GM12878 (cell line): Measurements from ENCODE around the gene ZSCAN20. TPM values are rescaled to one million over a fixed set of nuclear protein-coding genes. Genes with fewer than 3 reads are reported as not detected.

ENCODE experiments used
- ATAC-seq: fragments of 200-7000 bp; cut with Tn5 transposase; 3 replicates; pipeline ENCODE4 v1.9.1; 2020; ENCODE audit warnings: mild to moderate bottlenecking, moderate library complexity
- BruUV-seq: library from RNA; stranded (reverse); fragments of 400-500 nt; replicated peaks from 2 replicates; lab custom pipeline; 2021; lab: Mats Ljungman, UMichigan
- CTCF ChIA-PET: fragments of 300-600 bp; sonication (Branson Sonifier 250); formaldehyde crosslinking; extraction: SDS; loops from one replicate; lab custom pipeline; 2021; ENCODE audit warnings: inconsistent platforms; lab: Yijun Ruan, JAX
- POLR2A ChIA-PET: fragments of 350-600 bp; formaldehyde crosslinking; extraction: SDS; loops from one replicate; lab custom pipeline; 2021; ENCODE audit warnings: inconsistent platforms; lab: Charles Lee
- RAD21 ChIA-PET: fragments of 300-600 bp; sonication (Branson Sonifier 250); formaldehyde crosslinking; loops from one replicate; lab custom pipeline; 2023; ENCODE audit warnings: antibody characterized with exemption; ENCODE audit not compliant: unreplicated experiment; lab: Charles Lee
- SMC1A ChIA-PET: fragments of 300-600 bp; sonication (Branson Sonifier 250); formaldehyde crosslinking; loops from one replicate; lab custom pipeline; 2023; ENCODE audit not compliant: unreplicated experiment, uncharacterized antibody; lab: Charles Lee
- DNase-seq: peaks from one replicate; pipeline ENCODE4 v3.0.0-alpha.2; 2011; ENCODE audit warnings: low read depth, low spot score
- FAIRE-seq: peaks from 3 replicates; lab custom pipeline; 2011; peaks lifted over from hg19 to GRCh38; lab: Jason Lieb, UNC
- H2AFZ ChIP-seq: 2 replicates; pipeline ENCODE4 v1.6.0; 2011; ENCODE audit warnings: low read depth, low read length, control low read depth; ENCODE audit not compliant: control insufficient read depth
- H3K27ac ChIP-seq: 2 replicates; pipeline ENCODE4 v1.5.1; 2011; ENCODE audit warnings: control low read depth; ENCODE audit not compliant: control insufficient read depth, insufficient read depth
- H3K27me3 ChIP-seq, 2 experiments: replicated peaks in 1 of 2; 2 replicates each; pipeline versions ENCODE4 v1.6.0 to v1.6.1; 2011; ENCODE audit warnings: low read length in 1 of 2; ENCODE audit not compliant: control insufficient read depth in 2 of 2, insufficient read depth in 2 of 2
- H3K36me3 ChIP-seq, 2 experiments: 2 replicates each; pipeline ENCODE4 v1.5.1; 2011; ENCODE audit warnings: low read length in 1 of 2; ENCODE audit not compliant: control insufficient read depth in 2 of 2, insufficient read depth in 2 of 2
- H3K4me1 ChIP-seq: 2 replicates; pipeline ENCODE4 v1.6.1; 2011; ENCODE audit warnings: mild to moderate bottlenecking, low read length, moderate library complexity, mixed read lengths; ENCODE audit not compliant: control insufficient read depth, insufficient read depth
- H3K4me2 ChIP-seq: 2 replicates; pipeline ENCODE4 v1.6.0; 2011; ENCODE audit warnings: control low read depth; ENCODE audit not compliant: control insufficient read depth, insufficient read depth
- H3K4me3 ChIP-seq: fragments of 200-600 bp; sonication (generic); 2 replicates; pipeline ENCODE4 v1.5.1; 2016
- H3K79me2 ChIP-seq: 2 replicates; pipeline ENCODE4 v1.6.0; 2011; ENCODE audit warnings: low read length; ENCODE audit not compliant: control insufficient read depth, insufficient read depth
- H3K9ac ChIP-seq: 2 replicates; pipeline ENCODE4 v1.8.0; 2011; ENCODE audit warnings: low read length, control low read depth, mixed read lengths; ENCODE audit not compliant: control insufficient read depth, insufficient read depth
- H3K9me3 ChIP-seq: replicated peaks from 3 replicates; pipeline ENCODE4 v1.5.1; 2011; ENCODE audit warnings: mild to moderate bottlenecking, low read length; ENCODE audit not compliant: control insufficient read depth, insufficient read depth
- H4K20me1 ChIP-seq: 2 replicates; pipeline ENCODE4 v1.6.0; 2011; ENCODE audit not compliant: control insufficient read depth, insufficient read depth
- ATF3 ChIP-seq: IDR thresholded peaks from 2 replicates; pipeline ENCODE4 v1.6.1; 2011; ENCODE audit warnings: low read depth, mild to moderate bottlenecking, low read length, moderate library complexity, borderline replicate concordance; ENCODE audit errors: extremely low read depth
- BACH1 ChIP-seq: fragments of 450-650 bp; IDR thresholded peaks from 2 replicates; pipeline ENCODE4 v1.6.1; 2017; ENCODE audit warnings: mild to moderate bottlenecking, borderline replicate concordance
- ELK1 ChIP-seq: IDR thresholded peaks from 2 replicates; pipeline ENCODE4 v1.6.1; 2012; ENCODE audit warnings: low read depth, low read length, improper control_type of control experiment
- ESRRA ChIP-seq: IDR thresholded peaks from 2 replicates; pipeline ENCODE4 v1.6.1; 2012; ENCODE audit warnings: mild to moderate bottlenecking, low read length, improper control_type of control experiment
- GATAD2B ChIP-seq: fragments of 450-650 bp; conservative IDR thresholded peaks from 2 replicates; pipeline ENCODE4 v1.6.1; 2017; ENCODE audit warnings: low read depth, mild to moderate bottlenecking, moderate library complexity
- JUND ChIP-seq: IDR thresholded peaks from 2 replicates; pipeline ENCODE4 v1.6.1; 2012; ENCODE audit warnings: low read depth, mild to moderate bottlenecking, low read length, improper control_type of control experiment, moderate library complexity
- MEF2A ChIP-seq: IDR thresholded peaks from 2 replicates; pipeline ENCODE4 v1.6.1; 2011; ENCODE audit warnings: low read depth, mild to moderate bottlenecking, low read length, moderate library complexity; ENCODE audit not compliant: insufficient read depth
- NFYA ChIP-seq: IDR thresholded peaks from 2 replicates; pipeline ENCODE4 v1.6.1; 2011; ENCODE audit warnings: low read depth, mild to moderate bottlenecking, low read length, improper control_type of control experiment, borderline replicate concordance
- NR2C2 ChIP-seq: IDR thresholded peaks from 2 replicates; pipeline ENCODE4 v1.6.1; 2011; ENCODE audit warnings: borderline replicate concordance, low read depth; ENCODE audit not compliant: control insufficient read depth, insufficient read length
- RELA ChIP-seq: fragments of 450-650 bp; IDR thresholded peaks from 2 replicates; pipeline ENCODE4 v1.8.0; 2014; ENCODE audit warnings: borderline replicate concordance; ENCODE audit not compliant: partially characterized antibody
- RFX5 ChIP-seq: IDR thresholded peaks from 2 replicates; pipeline ENCODE4 v1.6.1; 2011; ENCODE audit warnings: low read depth, low read length, improper control_type of control experiment
- RUNX3 ChIP-seq: IDR thresholded peaks from 2 replicates; pipeline ENCODE4 v1.6.1; 2012; ENCODE audit warnings: low read length, inconsistent platforms
- SMC3 ChIP-seq: IDR thresholded peaks from 2 replicates; pipeline ENCODE4 v1.6.1; 2011; ENCODE audit warnings: low read length, improper control_type of control experiment, borderline replicate concordance
- SREBF2 ChIP-seq: IDR thresholded peaks from 2 replicates; pipeline ENCODE4 v1.6.1; 2012; ENCODE audit warnings: mild to moderate bottlenecking, low read length
- STAT1 ChIP-seq: fragments of 450-650 bp; conservative IDR thresholded peaks from 2 replicates; pipeline ENCODE4 v1.6.1; 2014; ENCODE audit warnings: antibody characterized with exemption, mild to moderate bottlenecking
- TCF3 ChIP-seq: IDR thresholded peaks from 2 replicates; pipeline ENCODE4 v1.6.1; 2012; ENCODE audit warnings: low read depth, mild to moderate bottlenecking, low read length, borderline replicate concordance; ENCODE audit not compliant: insufficient read depth
- in situ Hi-C: fragments of 300-500 bp; cut with MboI; formaldehyde crosslinking; loops from 9 replicates; pipeline ENCODE4 v1.14.3; 2018; ENCODE audit warnings: mixed read lengths
- intact Hi-C: fragments of 100-400 bp; cut with micrococcal nuclease; formaldehyde crosslinking; loops from one replicate; pipeline ENCODE4 v1.14.2; 2022; ENCODE audit not compliant: unreplicated experiment
- polyA plus RNA-seq, 11 experiments: library from polyadenylated mRNA; depleted of rRNA in 4 of 11; unstranded in 6 of 11; stranded (reverse) in 5 of 11; fragments of >200 nt; fragmentation: Nextera tagmentation in 4 of 11; fragmentation: Illumina TruSeq in 1 of 11; extraction: Ambion mirVana in 4 of 11; extraction: Trizol in 1 of 11; gene quantifications; 1 replicate in 1 of 11; 2 replicates in 10 of 11; pipeline versions ENCODE4 v1.2.1 to v1.2.3, GENCODE V29; 2011 to 2016; ENCODE audit warnings: inconsistent platforms in 2 of 11, missing spikeins in 2 of 11, low read depth in 1 of 11
- total RNA-seq, 4 experiments: library from RNA; depleted of rRNA in 3 of 4; stranded (reverse); fragments of >200 nt in 3 of 4; fragmentation: Illumina TruSeq in 1 of 4; extraction: Trizol in 1 of 4; gene quantifications; 2 replicates each; pipeline versions ENCODE4 v1.2.1 to v1.2.3, GENCODE V29; 2013 to 2021
- TF ChIP-seq, protein P1 (sequence below): fragments of 450-650 bp; IDR thresholded peaks from 2 replicates; pipeline ENCODE4 v1.6.1; 2018; ENCODE audit warnings: borderline replicate concordance, mild to moderate bottlenecking; ENCODE audit not compliant: partially characterized antibody
- TF ChIP-seq, protein P2 (sequence below): IDR thresholded peaks from 2 replicates; pipeline ENCODE4 v1.6.1; 2011; ENCODE audit warnings: mild to moderate bottlenecking, low read depth, low read length, moderate library complexity; ENCODE audit not compliant: insufficient replicate concordance
- TF ChIP-seq, protein P3 (sequence below): IDR thresholded peaks from 2 replicates; pipeline ENCODE4 v1.6.1; 2011; ENCODE audit warnings: borderline replicate concordance, low read depth, mild to moderate bottlenecking, moderate library complexity, mixed read lengths, low read length; ENCODE audit not compliant: insufficient read depth; ENCODE audit errors: extremely low read length

The ZSCAN20 gene
- total and polyA plus RNA-seq, 10 of the 15 experiments (the other 5 are each of a cell fraction or from before 2014, with no cell fraction given): 0.35 to 5.1 (median 2.4) TPM

DNA sequence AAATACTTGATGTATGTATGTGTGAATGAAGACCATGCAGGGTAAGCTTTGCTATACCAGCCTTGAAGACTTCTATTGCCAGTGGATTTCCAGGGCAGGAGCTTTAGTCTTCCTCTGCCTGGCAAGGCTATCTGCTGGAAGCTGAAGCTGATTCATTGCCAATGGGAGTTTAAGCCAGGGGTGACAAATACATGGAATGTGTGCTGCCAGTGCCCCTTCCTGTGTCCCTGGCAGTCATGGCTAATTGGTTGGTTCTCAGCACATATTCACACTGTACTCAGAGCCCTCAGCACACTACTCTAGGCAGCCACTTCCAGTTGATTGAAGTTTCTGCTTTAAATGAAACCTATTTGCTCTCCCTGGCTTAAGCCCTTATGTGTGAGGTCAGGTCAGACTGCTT is 1.5 kb downstream of the ZSCAN20 start:
- SMC1A ChIA-PET: interaction anchor here (1.7 to 8.4 kb wide), 3 partner anchors 10 to 178 kb away, joined by 5 to 149 read pairs (median 6); no protein-coding TSS in a partner anchor
- BruUV-seq: no TSS peak
- ATAC-seq (no peak), DNase-seq (no peak), FAIRE-seq (no peak)
- intact Hi-C loops: loop anchor here (5.0 kb wide), 1 partner anchor 138 kb away; no protein-coding TSS in a partner anchor
- no peak overlapping the region for H2AFZ ChIP-seq
- no peaks in the 10 kb centered on the region for H3K9me3 ChIP-seq
- H3K27ac ChIP-seq: no peak overlapping the region
- CTCF ChIA-PET: interaction anchor here (0.7 to 9.8 kb wide), 4 partner anchors 10 to 178 kb away, joined by 3 to 239 read pairs (median 42); no protein-coding TSS in a partner anchor
- in situ Hi-C loops: no loop called here
- H3K4me3 ChIP-seq: 0 out of 2 replicates have a peak overlapping the region, but pooled peaks have one; percentile 74
- POLR2A ChIA-PET: no interaction called here
- H4K20me1 ChIP-seq: no peaks in the 10 kb centered on the region
- H3K4me1 ChIP-seq: peaks cover 7% of the 10 kb centered on the region
- RAD21 ChIA-PET: interaction anchor here (1.1 kb wide), 1 partner anchor 13 kb away, joined by 4 read pairs; no protein-coding TSS in a partner anchor
- no peak overlapping the region for H3K9ac ChIP-seq
- H3K27me3 ChIP-seq: no peaks in the 10 kb centered on the region
- 0 out of 4 replicates have a peak, but pooled peaks cover 0 to under 1% of the 10 kb centered on the region in 2 experiments for H3K36me3 ChIP-seq
- H3K4me2 ChIP-seq: 0 out of 2 replicates have a peak overlapping the region, but pooled peaks have one; percentile 20
- peaks cover 8% of the 10 kb centered on the region for H3K79me2 ChIP-seq
- TF ChIP-seq JUND: no peak
- TF ChIP-seq MEF2A: no peak
- no peak for TF ChIP-seq RFX5
- TF ChIP-seq RELA: no peak
- TF ChIP-seq RUNX3: no peak
- TF ChIP-seq SREBF2: no peak
- no peak for TF ChIP-seq SMC3
- no peak for TF ChIP-seq BACH1
- TF ChIP-seq NR2C2: no peak
- TF ChIP-seq ESRRA: no peak
- TF ChIP-seq TCF3: no peak
- TF ChIP-seq, protein P1, sequence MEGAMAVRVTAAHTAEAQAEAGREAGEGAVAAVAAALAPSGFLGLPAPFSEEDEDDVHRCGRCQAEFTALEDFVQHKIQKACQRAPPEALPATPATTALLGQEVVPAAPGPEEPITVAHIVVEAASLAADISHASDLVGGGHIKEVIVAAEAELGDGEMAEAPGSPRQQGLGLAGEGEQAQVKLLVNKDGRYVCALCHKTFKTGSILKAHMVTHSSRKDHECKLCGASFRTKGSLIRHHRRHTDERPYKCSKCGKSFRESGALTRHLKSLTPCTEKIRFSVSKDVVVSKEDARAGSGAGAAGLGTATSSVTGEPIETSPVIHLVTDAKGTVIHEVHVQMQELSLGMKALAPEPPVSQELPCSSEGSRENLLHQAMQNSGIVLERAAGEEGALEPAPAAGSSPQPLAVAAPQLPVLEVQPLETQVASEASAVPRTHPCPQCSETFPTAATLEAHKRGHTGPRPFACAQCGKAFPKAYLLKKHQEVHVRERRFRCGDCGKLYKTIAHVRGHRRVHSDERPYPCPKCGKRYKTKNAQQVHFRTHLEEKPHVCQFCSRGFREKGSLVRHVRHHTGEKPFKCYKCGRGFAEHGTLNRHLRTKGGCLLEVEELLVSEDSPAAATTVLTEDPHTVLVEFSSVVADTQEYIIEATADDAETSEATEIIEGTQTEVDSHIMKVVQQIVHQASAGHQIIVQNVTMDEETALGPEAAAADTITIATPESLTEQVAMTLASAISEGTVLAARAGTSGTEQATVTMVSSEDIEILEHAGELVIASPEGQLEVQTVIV: no peak
- TF ChIP-seq ELK1: no peak
- no peak for TF ChIP-seq ATF3
- TF ChIP-seq NFYA: no peak
- TF ChIP-seq, protein P2, sequence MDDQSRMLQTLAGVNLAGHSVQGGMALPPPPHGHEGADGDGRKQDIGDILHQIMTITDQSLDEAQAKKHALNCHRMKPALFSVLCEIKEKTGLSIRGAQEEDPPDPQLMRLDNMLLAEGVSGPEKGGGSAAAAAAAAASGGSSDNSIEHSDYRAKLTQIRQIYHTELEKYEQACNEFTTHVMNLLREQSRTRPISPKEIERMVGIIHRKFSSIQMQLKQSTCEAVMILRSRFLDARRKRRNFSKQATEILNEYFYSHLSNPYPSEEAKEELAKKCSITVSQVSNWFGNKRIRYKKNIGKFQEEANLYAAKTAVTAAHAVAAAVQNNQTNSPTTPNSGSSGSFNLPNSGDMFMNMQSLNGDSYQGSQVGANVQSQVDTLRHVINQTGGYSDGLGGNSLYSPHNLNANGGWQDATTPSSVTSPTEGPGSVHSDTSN: no peak
- TF ChIP-seq, protein P3, sequence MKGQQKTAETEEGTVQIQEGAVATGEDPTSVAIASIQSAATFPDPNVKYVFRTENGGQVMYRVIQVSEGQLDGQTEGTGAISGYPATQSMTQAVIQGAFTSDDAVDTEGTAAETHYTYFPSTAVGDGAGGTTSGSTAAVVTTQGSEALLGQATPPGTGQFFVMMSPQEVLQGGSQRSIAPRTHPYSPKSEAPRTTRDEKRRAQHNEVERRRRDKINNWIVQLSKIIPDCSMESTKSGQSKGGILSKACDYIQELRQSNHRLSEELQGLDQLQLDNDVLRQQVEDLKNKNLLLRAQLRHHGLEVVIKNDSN: no peak
- TF ChIP-seq STAT1: no peak
- TF ChIP-seq GATAD2B: no peak
